ENCODE data around the gene APCDD1L.

APCDD1L gene

GRCh38 chr20:58542411-58543095 lies 27.4 kb upstream of the APCDD1L start:
- no peak for TF ChIP-seq TAF1 (IDR thresholded peaks at IDR 0.05; ENCODE audit: borderline replicate concordance, insufficient read depth, low read length)
- no peak for TF ChIP-seq POLR2AphosphoS5 (IDR thresholded peaks at IDR 0.05; ENCODE audit: low read depth, low read length)
- TF ChIP-seq, protein P1, sequence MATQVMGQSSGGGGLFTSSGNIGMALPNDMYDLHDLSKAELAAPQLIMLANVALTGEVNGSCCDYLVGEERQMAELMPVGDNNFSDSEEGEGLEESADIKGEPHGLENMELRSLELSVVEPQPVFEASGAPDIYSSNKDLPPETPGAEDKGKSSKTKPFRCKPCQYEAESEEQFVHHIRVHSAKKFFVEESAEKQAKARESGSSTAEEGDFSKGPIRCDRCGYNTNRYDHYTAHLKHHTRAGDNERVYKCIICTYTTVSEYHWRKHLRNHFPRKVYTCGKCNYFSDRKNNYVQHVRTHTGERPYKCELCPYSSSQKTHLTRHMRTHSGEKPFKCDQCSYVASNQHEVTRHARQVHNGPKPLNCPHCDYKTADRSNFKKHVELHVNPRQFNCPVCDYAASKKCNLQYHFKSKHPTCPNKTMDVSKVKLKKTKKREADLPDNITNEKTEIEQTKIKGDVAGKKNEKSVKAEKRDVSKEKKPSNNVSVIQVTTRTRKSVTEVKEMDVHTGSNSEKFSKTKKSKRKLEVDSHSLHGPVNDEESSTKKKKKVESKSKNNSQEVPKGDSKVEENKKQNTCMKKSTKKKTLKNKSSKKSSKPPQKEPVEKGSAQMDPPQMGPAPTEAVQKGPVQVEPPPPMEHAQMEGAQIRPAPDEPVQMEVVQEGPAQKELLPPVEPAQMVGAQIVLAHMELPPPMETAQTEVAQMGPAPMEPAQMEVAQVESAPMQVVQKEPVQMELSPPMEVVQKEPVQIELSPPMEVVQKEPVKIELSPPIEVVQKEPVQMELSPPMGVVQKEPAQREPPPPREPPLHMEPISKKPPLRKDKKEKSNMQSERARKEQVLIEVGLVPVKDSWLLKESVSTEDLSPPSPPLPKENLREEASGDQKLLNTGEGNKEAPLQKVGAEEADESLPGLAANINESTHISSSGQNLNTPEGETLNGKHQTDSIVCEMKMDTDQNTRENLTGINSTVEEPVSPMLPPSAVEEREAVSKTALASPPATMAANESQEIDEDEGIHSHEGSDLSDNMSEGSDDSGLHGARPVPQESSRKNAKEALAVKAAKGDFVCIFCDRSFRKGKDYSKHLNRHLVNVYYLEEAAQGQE (IDR thresholded peaks at IDR 0.05; ENCODE audit: insufficient read depth in 1 of 2, low read depth in 2 of 2, low read length in 2 of 2), result no peak
- TF ChIP-seq SIN3A (IDR thresholded peaks at IDR 0.05; ENCODE audit: borderline replicate concordance, insufficient read depth, low read length), result no peak
- TF ChIP-seq FOXP2 (optimal IDR thresholded peaks at IDR 0.05; ENCODE audit: borderline replicate concordance, extremely low read depth, extremely low read length, insufficient read depth), result no peak

- TF ChIP-seq, protein P1 (IDR thresholded peaks at IDR 0.05; ENCODE audit: insufficient read depth in 1 of 2, low read depth in 2 of 2, low read length in 2 of 2), result no peak
- no peak for TF ChIP-seq POLR2AphosphoS5 (IDR thresholded peaks at IDR 0.05; ENCODE audit: low read depth, low read length)
- TF ChIP-seq TAF1 (IDR thresholded peaks at IDR 0.05; ENCODE audit: borderline replicate concordance, insufficient read depth, low read length), result no peak
- TF ChIP-seq SIN3A (IDR thresholded peaks at IDR 0.05; ENCODE audit: borderline replicate concordance, insufficient read depth, low read length), result no peak
- no peak for TF ChIP-seq FOXP2 (optimal IDR thresholded peaks at IDR 0.05; ENCODE audit: borderline replicate concordance, extremely low read depth, extremely low read length, insufficient read depth)
Measured at GRCh38 chr20:58538752-58539151, 23.6 kb upstream of the APCDD1L start.

DNA sequence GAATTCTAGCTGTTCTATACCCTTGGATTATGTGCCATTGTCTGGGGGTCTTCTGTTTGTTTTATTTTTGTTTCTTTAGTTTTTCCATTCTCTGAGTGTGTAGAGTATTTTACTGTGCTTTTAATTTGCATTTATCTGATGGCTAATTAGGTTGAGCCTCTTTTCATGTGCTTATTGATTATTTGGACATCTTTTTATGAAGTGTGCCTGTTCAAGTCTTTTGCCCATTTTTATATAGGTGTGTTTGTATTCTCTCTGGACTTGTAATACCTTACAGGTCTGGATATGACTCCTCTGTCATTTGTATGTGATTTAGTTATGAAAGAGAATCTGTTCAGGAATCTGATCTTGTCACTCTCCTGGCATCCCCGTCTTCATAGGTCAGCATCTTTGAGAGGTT lies 22.6 kb upstream of the APCDD1L start:
- no peak for TF ChIP-seq FOXP2 (optimal IDR thresholded peaks at IDR 0.05; ENCODE audit: borderline replicate concordance, extremely low read depth, extremely low read length, insufficient read depth)
- no peak for TF ChIP-seq TAF1 (IDR thresholded peaks at IDR 0.05; ENCODE audit: borderline replicate concordance, insufficient read depth, low read length)
- TF ChIP-seq POLR2AphosphoS5 (IDR thresholded peaks at IDR 0.05; ENCODE audit: low read depth, low read length), result no peak
- TF ChIP-seq, protein P1 (IDR thresholded peaks at IDR 0.05; ENCODE audit: insufficient read depth in 1 of 2, low read depth in 2 of 2, low read length in 2 of 2), result no peak
- no peak for TF ChIP-seq SIN3A (IDR thresholded peaks at IDR 0.05; ENCODE audit: borderline replicate concordance, insufficient read depth, low read length)

- TF ChIP-seq, protein P1 (IDR thresholded peaks at IDR 0.05; ENCODE audit: insufficient read depth in 1 of 2, low read depth in 2 of 2, low read length in 2 of 2), result no peak
- no peak for TF ChIP-seq POLR2AphosphoS5 (IDR thresholded peaks at IDR 0.05; ENCODE audit: low read depth, low read length)
- no peak for TF ChIP-seq FOXP2 (optimal IDR thresholded peaks at IDR 0.05; ENCODE audit: borderline replicate concordance, extremely low read depth, extremely low read length, insufficient read depth)
Measured at GRCh38 chr20:58536289-58536688, 21.1 kb upstream of the APCDD1L start.

DNA sequence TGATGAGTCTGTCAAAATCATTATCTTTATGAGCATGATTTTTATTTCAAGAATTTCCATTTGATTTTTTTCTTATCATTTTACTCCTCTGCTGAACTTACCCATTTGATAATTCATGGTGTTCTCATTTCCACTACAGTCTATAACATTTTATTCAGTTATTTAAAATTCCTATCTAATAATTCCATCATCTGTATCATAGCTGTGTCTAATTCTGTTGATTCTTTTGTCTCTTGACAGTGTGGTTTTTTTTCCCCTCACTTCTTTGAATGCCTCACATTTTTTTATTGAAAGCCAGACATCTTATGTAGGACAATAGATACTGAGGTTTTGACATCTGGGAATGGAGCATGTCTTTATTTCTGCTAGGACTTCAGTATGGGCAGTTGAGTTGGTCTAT lies 16.5 kb upstream of the APCDD1L start:
- TF ChIP-seq FOXP2 (optimal IDR thresholded peaks at IDR 0.05; ENCODE audit: borderline replicate concordance, extremely low read depth, extremely low read length, insufficient read depth) (no peak), SIN3A (IDR thresholded peaks at IDR 0.05; ENCODE audit: borderline replicate concordance, insufficient read depth, low read length) (no peak), POLR2AphosphoS5 (IDR thresholded peaks at IDR 0.05; ENCODE audit: low read depth, low read length) (no peak), TAF1 (IDR thresholded peaks at IDR 0.05; ENCODE audit: borderline replicate concordance, insufficient read depth, low read length) (no peak)
- TF ChIP-seq, protein P1 (IDR thresholded peaks at IDR 0.05; ENCODE audit: insufficient read depth in 1 of 2, low read depth in 2 of 2, low read length in 2 of 2), result no peak

All from PFSK-1 (cell line).